Measurements from ENCODE around the gene PRKAG3. TPM values are rescaled to one million over a fixed set of nuclear protein-coding genes. Genes with fewer than 3 reads are reported as not detected.

Gene PRKAG3
- total RNA-seq, 1 experiment from 2014 or later = not detected

DNA sequence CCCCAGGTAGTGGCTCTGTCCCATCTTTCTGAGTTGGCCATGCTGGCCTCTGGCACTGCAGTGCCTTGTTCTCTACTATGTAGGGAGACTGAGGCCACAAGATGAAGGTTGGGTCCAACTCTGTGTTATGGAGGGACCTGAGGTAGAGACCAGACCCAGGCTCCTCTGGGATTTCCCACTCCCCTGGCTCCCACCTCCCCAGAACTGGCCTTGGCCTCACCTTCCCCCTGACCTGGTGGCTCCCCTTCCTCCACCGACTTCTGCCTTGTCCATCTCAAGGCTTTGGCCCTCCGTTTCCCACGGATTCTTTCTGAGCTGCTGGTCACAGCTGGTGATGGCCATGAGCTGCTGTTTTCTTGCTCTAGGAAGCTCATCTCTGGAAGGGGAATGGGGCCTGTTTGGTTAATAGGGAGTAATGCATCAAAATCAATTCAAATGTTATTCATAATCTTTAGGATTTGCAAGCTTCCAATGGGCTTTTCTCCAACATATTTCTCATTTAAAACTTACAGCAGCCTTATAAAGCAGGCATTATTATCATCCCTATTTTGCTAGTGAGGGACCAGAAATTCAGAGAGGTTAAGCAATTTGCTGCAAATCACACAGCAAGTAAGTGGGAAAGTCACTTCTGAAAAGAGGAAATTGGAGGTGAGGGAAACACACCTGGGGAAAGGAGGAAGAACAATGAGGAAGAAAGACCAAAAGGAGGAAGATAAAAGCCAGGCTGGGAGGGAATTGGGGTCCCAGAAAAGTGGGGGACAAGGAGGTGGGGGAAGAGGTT, 887 bp downstream of the PRKAG3 start:
- Histone ChIP-seq H3K36me3 (ENCODE audit: low read depth) (no peaks in the 10 kb centered on the region), H4K20me1 (ENCODE audit: insufficient read depth) (no peaks in the 10 kb centered on the region), H3K4me1 (replicated peaks; ENCODE audit: insufficient read depth) (peaks cover 43% of the 10 kb centered on the region), H3K79me2 (ENCODE audit: low read depth) (no peaks in the 10 kb centered on the region), H3F3A (ENCODE audit: insufficient read depth, low read depth) (peaks cover 22% of the 10 kb centered on the region), H3K27ac (no peak overlapping the region), H3K27me3 (ENCODE audit: insufficient read depth, low read depth) (no peaks in the 10 kb centered on the region; the same call in 1 of the 2 replicates), H3K4me3 (no peak overlapping the region), H2AFZ (no peak overlapping the region), H3K4me2 (no peak overlapping the region), H3K9me3 (ENCODE audit: insufficient read depth, low read depth) (no peaks in the 10 kb centered on the region), H3K9me2 (ENCODE audit: insufficient read depth) (no peaks in the 10 kb centered on the region)
- ChIA-PET POLR2A (ENCODE audit: unreplicated experiment) (no interaction called here), CTCF (no interaction called here)
- BruUV-seq (replicated peaks) = no TSS peak
- TF ChIP-seq, protein P1, sequence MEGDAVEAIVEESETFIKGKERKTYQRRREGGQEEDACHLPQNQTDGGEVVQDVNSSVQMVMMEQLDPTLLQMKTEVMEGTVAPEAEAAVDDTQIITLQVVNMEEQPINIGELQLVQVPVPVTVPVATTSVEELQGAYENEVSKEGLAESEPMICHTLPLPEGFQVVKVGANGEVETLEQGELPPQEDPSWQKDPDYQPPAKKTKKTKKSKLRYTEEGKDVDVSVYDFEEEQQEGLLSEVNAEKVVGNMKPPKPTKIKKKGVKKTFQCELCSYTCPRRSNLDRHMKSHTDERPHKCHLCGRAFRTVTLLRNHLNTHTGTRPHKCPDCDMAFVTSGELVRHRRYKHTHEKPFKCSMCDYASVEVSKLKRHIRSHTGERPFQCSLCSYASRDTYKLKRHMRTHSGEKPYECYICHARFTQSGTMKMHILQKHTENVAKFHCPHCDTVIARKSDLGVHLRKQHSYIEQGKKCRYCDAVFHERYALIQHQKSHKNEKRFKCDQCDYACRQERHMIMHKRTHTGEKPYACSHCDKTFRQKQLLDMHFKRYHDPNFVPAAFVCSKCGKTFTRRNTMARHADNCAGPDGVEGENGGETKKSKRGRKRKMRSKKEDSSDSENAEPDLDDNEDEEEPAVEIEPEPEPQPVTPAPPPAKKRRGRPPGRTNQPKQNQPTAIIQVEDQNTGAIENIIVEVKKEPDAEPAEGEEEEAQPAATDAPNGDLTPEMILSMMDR (conservative IDR thresholded peaks at IDR 0.05) = no peak
- TF ChIP-seq EZH2 (IDR thresholded peaks at IDR 0.05; ENCODE audit: low read depth) = no peak
- DNase-seq = no peak
- intact Hi-C loops (cut with micrococcal nuclease; ENCODE audit: unreplicated experiment) = no loop called here

DNA sequence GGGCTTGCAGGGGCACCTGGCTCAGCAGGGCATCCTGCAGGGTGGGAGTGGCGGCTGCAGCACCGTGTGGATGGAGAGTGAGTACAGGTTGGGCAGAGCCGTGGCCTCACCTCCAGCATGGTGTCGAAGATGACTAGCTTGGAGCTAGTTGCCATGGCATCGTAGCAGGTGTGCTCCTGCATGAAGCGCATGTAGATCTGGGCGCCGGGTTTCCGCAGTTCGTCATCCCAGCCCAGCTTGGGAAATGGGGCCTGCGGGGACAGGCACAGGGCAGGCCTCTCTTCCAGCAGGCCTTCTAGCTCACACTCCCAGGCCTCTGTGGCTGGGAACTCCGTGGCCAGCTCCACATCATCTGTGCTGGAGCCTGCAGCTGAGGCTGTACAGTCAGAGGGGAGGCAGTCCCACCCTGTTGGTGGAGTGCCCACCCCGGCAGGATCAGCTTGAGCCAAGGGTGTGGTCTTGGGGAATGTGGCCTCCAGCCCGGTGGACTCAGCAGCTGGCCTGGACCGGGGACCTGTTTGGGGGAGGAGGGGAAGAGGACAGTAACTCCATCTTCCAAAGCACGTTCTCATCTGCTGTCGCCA, 1.6 kb downstream of the PRKAG3 start:
- Histone ChIP-seq H3F3A (ENCODE audit: insufficient read depth, low read depth) (peaks cover 14% of the 10 kb centered on the region; the same call in 1 of the 2 replicates), H2AFZ (no peak overlapping the region), H3K4me2 (no peak overlapping the region), H3K36me3 (ENCODE audit: low read depth) (no peaks in the 10 kb centered on the region), H3K27ac (no peak overlapping the region), H4K20me1 (ENCODE audit: insufficient read depth) (no peaks in the 10 kb centered on the region), H3K4me3 (no peak overlapping the region), H3K79me2 (ENCODE audit: low read depth) (no peaks in the 10 kb centered on the region), H3K9me3 (ENCODE audit: insufficient read depth, low read depth) (no peaks in the 10 kb centered on the region), H3K27me3 (ENCODE audit: insufficient read depth, low read depth) (no peaks in the 10 kb centered on the region; the same call in 1 of the 2 replicates), H3K9me2 (ENCODE audit: insufficient read depth) (no peaks in the 10 kb centered on the region), H3K4me1 (replicated peaks; ENCODE audit: insufficient read depth) (peaks cover 35% of the 10 kb centered on the region)
- ChIA-PET POLR2A (ENCODE audit: unreplicated experiment) (no interaction called here), CTCF (interaction anchor here (0.8 kb wide), 1 partner anchor 47 kb away, joined by 3 read pairs; no protein-coding TSS in a partner anchor)
- no peak for TF ChIP-seq EZH2 (IDR thresholded peaks at IDR 0.05; ENCODE audit: low read depth)
- TF ChIP-seq, protein P1 (conservative IDR thresholded peaks at IDR 0.05) = no peak
- no TSS peak for BruUV-seq (replicated peaks)
- no peak for DNase-seq
- intact Hi-C loops (cut with micrococcal nuclease; ENCODE audit: unreplicated experiment) = no loop called here

DNA sequence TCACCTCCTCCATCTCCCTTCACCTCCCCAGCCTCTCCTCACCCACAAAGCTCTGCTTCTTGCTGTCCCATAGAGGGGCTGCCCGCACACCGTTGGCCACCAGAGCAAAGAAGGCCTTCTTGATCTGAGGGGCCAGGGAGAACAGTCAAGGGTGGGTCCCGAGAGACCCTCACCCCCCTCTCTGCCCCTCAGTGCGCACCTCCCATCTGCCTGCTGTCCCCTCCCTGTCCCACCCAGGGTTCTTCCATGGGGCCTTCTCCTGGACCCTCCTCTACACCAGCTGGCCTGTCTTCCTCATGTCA, 3.2 kb downstream of the PRKAG3 start:
- Histone ChIP-seq H3K27me3 (ENCODE audit: insufficient read depth, low read depth) (no peaks in the 10 kb centered on the region; the same call in 1 of the 2 replicates), H3K9me3 (ENCODE audit: insufficient read depth, low read depth) (no peaks in the 10 kb centered on the region), H3K9me2 (ENCODE audit: insufficient read depth) (no peaks in the 10 kb centered on the region), H3K36me3 (ENCODE audit: low read depth) (no peaks in the 10 kb centered on the region), H2AFZ (no peak overlapping the region), H3K4me3 (no peak overlapping the region), H3F3A (ENCODE audit: insufficient read depth, low read depth) (peaks cover 2% of the 10 kb centered on the region; the same call in 1 of the 2 replicates), H3K4me2 (no peak overlapping the region), H3K4me1 (replicated peaks; ENCODE audit: insufficient read depth) (peaks cover 21% of the 10 kb centered on the region), H3K79me2 (ENCODE audit: low read depth) (no peaks in the 10 kb centered on the region), H3K27ac (no peak overlapping the region), H4K20me1 (ENCODE audit: insufficient read depth) (no peaks in the 10 kb centered on the region)
- no peak for DNase-seq
- intact Hi-C loops (cut with micrococcal nuclease; ENCODE audit: unreplicated experiment) = no loop called here
- ChIA-PET POLR2A (ENCODE audit: unreplicated experiment) (no interaction called here), CTCF (no interaction called here)
- no TSS peak for BruUV-seq (replicated peaks)
- TF ChIP-seq EZH2 (IDR thresholded peaks at IDR 0.05; ENCODE audit: low read depth) = no peak
- TF ChIP-seq, protein P1 (conservative IDR thresholded peaks at IDR 0.05) = no peak
